Stomach (tissue), 4 donors: Measurements from ENCODE around the gene LRSAM1.

Experiments used
- CTCF ChIP-seq, 7 experiments: fragments of 450-650 bp in 4 of 7; fragments of 200-600 bp in 3 of 7; sonication (generic) in 3 of 7; IDR thresholded peaks; one replicate each; pipeline ENCODE4 v1.5.1; 2016 to 2019; ENCODE audit warnings: antibody characterized with exemption in 7 of 7, control low read depth in 2 of 7, mild to moderate bottlenecking in 1 of 7
- EP300 ChIP-seq: sonication (generic); formaldehyde crosslinking; IDR thresholded peaks from one replicate; pipeline ENCODE4 v1.6.1; 2017; ENCODE audit warnings: antibody characterized with exemption

GRCh38 chr9:127421057-127421456 lies 30.3 kb upstream of the LRSAM1 start:
- TF ChIP-seq CTCF (IDR thresholded peaks at IDR 0.05) (no peak), EP300 (no peak)
